GM12873 (cell line): ENCODE measurements around the gene ACSL3.

Source experiments
- CTCF ChIP-seq: IDR thresholded peaks from 2 replicates; pipeline ENCODE4 v1.5.1; 2012; ENCODE audit warnings: low read depth, mild to moderate bottlenecking, moderate library complexity, low read length, control low read depth; ENCODE audit not compliant: insufficient read depth; ENCODE audit errors: missing control alignments

Gene ACSL3

GRCh38 chr2:222878301-222878876, 17.6 kb downstream of the ACSL3 start:
- TF ChIP-seq CTCF, result no peak

GRCh38 chr2:222878877-222879603, 18.2 kb downstream of the ACSL3 start:
- TF ChIP-seq CTCF, result no peak

- no peak for TF ChIP-seq CTCF
Observed at GRCh38 chr2:222879604-222879933, 18.7 kb downstream of the ACSL3 start.

- no peak for TF ChIP-seq CTCF
Observed at GRCh38 chr2:222882484-222882928, 21.7 kb downstream of the ACSL3 start.

- TF ChIP-seq CTCF, result no peak
Observed at GRCh38 chr2:222883420-222883819, 22.6 kb downstream of the ACSL3 start.

- TF ChIP-seq CTCF, result no peak
Observed at GRCh38 chr2:222884114-222884771, 23.4 kb downstream of the ACSL3 start.

GRCh38 chr2:222884805-222885424, 24.1 kb downstream of the ACSL3 start:
- TF ChIP-seq CTCF, result no peak
